Middle frontal gyrus (tissue), 1 donor: Measurements from ENCODE around the gene HERC5.
"Not testable (repeated sequence)": the region's sequence is repeated elsewhere in the genome, so short reads cannot be mapped to it uniquely, and the experiment has no call there.

Experiments used
- DNase-seq: peaks from one replicate; pipeline ENCODE4 v3.0.0-alpha.2; 2015; ENCODE audit warnings: low spot score; ENCODE audit errors: extremely low spot score

Gene HERC5

DNA sequence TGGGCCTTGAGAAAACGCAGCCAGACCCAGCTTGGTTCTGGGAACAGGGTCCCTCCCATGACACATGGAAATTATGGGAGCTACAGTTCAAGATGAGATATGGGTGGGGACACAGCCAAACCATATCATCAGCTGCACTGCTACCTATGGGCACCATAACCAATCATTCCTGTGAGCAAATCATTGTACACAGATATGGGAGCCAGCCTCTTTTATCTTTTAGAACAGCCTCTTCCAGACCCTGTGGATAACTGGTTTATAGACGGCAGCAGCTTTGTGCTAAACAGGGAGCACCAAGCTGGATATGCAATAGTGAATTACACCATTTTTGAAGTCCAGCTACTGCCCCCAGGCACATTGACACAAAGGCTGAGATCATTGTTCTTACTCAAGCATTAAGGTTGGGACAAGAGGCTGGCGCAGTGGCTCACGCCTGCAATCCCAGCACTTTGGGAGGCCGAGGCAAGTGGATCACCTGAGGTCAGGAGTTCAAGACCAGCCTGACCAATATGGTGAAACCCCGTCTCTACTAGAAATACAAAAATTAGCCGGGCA, 8.6 kb upstream of the HERC5 start:
- DNase-seq = not testable (repeated sequence)

DNA sequence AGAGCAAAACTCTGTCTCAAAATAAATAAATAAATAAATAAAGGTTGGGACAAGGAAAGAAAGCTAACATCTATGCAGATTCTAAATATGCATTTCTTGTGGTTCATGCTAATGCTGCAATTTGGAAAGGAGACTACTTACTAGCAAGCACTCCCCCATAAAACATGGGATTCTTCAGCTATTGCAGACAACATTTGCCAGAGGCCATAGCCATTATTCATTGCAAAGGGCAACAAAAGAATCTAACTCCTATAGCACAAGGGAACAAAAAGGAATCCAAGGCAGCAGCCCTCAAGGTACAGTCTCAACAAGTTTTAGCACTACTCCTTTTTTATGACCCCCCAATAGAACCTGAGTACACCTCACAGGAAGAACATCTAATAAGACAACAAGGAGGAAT, 8.0 kb upstream of the HERC5 start:
- no peak for DNase-seq

DNA sequence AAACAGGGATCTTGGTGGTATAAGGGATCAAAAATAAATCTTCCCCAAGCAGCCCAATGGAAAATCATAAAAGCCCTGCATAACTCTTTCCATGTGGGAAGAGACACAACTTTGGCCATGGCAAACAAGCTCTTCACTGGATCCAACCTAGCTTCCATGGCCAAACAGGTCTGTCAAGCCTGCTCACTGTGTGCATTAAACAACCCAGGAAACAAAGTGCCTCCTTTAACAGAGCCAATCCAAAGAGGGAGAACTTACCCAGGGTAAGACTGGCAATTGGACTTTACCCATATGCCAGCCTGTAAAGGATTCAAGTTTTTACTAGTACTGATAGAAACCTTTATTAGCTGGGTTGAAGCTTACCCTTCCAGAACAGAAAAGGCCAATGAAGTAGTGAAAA, 7.6 kb upstream of the HERC5 start:
- no peak for DNase-seq

DNA sequence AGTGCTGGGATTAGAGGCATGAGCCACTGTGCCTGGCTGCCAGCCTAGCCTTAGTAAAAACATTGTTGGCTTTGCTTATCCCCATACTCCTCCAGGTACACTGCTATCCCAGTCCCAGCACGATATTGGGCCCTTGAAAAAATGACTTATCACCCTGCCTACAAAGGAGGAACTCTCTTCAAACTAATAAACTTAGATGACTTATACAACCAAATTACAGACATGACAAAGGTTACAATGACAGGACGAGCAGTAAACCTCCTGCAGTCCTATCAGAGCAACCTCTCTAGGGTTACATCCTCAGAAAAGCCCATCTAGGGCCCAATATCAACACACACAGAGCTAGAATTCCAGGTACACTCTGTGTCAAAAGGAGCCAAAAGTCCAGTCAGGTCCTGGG, 5.7 kb upstream of the HERC5 start:
- DNase-seq = no peak

DNA sequence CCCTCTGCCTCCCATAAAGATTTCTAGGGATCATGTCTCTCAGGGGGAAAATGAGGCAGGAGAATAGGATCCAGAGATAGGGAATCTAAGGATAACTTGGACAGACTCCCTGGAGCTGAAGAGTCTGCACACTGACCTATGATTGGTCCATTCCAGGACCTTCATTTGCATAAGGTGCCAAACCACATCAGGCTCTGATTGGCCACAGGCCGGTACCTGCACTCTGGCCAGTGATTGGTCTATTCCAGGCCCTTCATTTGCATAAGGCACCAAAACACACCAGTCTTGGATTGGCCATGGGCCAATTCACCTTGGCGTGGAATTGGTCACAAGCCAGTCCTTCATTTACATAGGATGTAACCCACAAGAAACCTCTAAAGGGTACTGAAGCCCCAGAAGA, 4.0 kb upstream of the HERC5 start:
- DNase-seq = no peak

DNA sequence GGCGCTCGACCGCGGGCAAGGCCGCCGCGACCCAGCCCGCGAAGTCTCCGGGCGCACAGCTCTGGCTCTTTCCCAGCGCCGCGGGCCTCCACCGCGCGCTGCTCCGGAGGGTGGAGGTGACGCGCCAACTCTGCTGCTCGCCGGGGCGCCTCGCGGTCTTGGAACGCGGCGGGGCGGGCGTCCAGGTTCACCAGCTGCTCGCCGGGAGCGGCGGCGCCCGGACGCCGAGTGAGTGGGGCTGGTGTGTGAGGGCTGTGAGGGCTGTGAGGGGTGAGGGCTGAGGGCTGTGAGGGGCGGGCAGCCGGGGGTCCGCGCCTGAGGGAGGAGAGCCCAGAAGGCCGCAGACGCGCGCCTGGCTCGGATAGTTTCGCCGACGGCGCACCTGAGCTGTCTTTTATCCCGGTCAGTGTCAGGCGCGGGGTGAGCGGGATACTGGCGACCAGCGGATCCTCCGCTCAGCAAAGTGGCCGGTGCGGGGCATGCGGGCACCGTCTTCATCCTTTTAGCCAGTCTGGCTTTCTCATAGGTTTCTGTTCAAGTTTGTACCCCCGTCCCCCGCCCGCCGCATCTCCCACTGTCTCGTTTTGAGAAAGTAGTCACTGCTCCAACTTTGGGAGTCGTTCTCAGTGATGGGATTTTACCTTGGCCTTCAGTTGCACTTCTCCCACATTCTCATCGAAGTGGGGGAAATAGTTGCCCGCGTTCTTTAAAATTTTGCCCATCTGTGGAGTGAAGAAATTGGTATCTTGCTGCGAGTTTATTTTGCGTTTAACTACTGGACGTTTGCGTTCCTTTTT, 586 bp downstream of the HERC5 start:
- DNase-seq = no peak

DNA sequence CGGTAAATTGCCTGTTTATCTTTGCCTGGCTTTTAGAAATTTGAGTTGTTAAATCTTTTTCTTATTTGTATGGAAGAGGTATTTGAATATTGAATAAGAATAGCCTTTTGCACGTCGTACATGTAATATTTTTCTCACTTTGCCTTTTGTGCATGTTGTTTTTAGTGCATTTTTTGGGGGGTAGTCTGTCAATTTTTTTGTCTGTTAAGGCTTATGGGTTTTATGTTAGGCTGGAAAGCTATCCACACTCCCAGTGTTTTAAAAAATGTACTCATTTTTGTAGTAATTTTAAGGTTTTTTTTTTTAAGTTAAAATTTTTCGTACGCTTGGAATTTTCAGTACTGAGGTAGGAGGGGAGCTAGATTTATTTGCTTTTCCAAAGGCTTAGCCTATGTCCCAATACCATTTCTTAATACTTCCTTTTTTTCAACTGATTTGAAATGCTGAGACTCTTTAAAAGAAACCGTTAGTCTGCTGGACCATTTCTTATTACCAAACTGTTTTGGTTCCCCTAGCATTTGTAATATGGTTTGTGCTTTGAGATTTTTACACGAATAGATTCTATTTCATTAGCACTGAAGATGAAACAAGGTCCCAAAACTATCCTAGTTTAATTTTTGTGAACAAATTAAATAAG, 1.3 kb downstream of the HERC5 start:
- DNase-seq = no peak

DNA sequence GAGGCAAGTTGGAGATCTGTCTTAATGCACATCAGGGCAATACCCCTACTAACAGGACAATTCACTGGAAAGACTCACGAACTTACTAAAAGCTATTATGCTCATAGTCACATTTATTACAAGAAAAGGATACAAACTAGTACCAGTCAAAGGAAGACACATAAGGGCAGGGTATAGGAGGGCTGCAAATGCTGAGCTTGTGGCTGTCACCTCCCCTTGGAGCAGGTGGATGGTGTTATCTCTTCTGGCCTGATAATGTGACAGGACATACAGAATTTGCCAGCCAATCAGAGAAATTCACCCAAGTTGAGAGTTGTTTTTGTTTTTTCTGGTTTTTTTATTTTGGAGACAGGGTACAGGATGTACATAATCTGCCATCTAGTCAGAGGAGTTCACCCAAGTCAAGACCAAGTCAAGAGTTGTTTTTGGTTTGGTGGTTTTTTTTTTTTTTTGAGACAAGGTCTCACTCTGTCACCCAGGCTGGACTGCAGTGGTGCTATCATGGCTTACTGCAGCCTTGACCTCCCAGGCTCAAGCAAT, 8.8 kb downstream of the HERC5 start:
- DNase-seq = no peak

DNA sequence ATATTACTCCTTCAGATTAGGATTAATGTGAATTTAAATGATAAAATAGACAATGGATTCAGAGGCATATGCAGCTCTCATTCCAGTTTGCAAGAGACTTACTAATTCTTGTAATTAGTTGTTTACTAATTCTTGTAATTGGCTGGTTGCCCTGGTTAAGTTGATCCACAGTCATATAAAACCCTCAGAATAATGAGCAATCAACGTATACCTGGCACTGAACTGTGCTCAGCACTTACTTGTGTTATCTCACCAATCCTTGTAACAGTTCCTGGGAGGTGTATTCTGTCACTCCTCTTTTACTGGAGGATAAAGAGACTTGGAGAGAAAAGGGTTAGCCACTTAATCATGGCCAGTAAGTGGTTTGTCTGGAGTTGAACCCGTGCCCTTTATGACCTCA, 10.5 kb downstream of the HERC5 start:
- DNase-seq = no peak

DNA sequence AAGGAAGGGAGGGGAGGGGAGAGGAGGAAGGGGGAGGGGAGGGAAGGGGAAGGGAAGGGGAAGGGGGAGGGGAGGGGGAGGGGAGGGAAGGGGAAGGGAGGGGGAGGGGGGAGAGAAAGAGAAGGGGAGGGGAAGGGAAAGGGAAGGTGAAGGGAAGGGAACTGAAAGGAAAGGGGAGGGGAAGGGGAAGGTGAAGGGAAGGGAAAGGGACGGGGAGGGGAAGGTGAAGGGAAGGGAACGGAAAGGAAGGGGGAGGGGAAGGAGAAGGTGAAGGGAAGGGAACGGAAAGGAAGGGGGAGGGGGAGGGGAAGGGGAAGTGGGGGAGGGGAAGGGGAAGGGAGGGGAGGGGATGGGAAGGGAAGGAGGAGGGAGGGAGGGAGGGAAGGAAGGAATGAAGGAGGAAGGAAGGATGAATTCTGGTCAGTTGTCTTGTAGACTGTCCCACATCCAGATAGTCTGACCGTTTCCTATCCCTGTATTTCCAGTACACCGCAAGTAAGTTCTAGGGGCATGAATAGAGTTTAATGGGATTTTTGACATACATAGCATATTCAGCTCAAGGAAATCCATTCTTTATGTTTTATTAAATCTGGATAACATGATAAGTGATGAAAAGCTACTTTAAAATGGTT, 20.4 kb downstream of the HERC5 start:
- no peak for DNase-seq

DNA sequence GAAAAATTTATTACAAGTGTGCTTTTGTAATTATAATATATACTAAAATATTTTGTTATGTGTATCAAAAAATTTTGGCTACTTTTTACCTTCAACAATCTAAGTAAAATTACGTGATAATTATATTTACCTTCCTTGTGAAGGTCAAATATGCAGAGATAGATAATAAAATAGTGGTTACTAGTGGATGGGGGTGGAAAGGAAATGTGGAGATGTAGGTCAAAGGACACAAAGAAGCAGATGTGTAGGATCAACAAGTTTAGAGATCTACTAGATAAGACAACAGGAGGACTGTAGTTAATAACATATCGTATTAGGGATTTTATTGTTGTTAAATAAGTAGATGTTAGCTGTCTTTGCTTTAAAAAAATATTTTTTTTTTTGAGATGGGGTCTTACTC, 21.3 kb downstream of the HERC5 start:
- DNase-seq = no peak

DNA sequence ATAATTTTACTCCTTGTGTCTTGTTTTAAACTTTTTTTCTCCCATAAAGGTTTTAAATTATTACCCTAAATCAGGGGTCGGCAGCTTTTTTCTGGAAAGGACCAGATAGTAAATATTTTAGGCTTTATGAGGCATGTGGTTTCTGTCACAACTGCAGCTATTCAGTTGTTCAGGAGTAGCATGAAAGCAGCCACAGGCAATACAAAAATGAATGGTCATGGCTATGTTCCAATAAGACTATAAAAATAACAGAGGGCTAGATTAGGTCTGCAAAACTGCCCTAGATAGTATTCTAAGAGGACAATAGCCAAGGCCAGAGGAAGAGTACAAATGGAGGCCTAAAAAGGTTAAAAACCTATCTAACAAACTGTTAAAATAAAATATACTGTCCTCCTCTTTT, 24.6 kb downstream of the HERC5 start:
- DNase-seq = no peak

DNA sequence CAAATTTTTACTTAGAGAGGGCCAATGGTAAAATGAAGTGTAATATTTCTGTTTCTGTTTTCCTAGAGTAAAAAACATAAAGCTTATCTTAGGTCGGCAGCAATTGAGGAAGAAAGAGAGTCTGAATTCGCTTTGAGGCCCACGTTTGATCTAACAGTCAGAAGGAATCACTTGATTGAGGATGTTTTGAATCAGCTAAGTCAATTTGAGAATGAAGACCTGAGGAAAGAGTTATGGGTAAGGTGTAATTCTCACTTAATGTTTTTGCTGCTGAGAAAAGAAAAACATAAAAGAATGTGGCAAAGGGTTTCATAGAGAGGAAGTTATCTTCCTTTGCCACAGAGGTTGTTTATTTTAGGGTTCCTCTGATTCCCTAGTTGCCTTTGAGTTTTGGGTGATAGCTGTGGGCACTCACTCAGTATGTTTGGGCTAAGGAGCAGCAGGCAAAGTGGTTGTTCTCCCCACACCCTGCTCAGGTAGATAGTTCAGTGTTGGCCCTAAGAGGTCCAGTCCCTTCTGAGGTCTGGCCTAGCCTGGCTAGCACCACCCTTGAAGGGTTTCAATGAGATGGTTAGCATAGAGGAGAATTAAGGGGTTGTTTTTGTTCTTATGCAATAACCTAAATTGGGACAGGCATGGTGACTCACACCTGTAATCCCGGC, 32.3 kb downstream of the HERC5 start:
- DNase-seq = no peak

DNA sequence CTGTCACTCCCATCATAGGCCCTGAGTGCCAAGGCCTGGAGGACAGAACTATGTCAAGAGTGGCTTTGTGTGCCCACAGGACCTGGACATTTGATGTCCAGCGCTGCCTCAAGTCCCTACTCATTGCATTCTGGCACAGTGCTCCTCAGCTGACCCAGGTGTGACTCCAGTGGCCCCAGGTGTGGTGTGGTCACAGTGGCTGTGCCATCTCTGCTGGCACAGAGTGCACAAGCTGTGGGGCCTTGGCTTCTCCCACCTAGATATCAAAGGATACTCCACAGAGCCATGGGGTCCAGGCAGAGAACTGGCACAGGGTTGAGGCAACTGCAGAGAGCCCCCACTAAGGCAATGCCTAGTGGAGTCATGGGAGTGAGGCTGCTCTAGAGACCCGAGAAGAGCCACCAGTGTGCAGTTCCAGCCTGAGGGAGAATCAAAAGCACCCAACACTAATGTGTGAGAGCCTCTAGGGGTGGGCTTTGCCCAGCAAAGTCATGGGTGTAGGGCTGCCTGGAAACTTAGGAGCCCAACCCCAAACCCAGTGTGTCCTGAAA, 41.0 kb downstream of the HERC5 start:
- DNase-seq = no peak

DNA sequence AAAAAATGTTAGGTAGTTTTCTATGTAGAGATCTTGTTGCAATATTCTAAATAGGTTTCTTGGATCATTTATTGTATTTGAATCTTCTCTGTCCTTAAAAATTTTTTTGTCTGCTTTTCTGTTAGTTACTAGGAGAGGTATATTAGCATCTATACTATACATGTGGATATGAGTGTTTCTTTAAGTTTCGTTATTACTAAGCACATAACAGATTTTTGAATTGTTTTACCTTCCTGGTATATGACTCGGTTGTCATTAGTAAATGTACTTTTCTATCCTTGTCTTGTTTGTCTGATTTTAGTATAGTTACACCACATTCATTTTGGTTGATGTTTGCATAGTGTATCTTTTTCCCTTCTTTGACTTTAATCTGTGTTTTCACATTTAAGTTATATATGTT, 46.4 kb downstream of the HERC5 start:
- DNase-seq = no peak

DNA sequence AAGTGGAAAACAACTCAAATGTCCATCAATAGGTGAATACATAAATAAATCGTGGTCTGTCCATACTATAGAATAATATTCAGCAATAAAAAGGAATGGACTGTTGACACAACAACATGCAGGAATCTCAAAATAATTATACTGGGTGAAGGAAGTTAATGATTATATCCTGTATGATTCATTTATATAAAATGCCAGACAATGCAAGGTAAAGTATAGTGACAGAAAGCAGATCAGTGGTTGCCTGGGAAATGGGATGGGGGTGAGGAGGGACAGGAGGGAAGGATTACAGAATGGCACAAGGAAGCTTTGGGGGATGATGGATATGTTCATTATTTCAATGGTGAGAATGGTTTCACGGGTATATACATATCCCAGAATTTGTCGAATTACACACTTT, 54.3 kb downstream of the HERC5 start:
- DNase-seq = no peak

DNA sequence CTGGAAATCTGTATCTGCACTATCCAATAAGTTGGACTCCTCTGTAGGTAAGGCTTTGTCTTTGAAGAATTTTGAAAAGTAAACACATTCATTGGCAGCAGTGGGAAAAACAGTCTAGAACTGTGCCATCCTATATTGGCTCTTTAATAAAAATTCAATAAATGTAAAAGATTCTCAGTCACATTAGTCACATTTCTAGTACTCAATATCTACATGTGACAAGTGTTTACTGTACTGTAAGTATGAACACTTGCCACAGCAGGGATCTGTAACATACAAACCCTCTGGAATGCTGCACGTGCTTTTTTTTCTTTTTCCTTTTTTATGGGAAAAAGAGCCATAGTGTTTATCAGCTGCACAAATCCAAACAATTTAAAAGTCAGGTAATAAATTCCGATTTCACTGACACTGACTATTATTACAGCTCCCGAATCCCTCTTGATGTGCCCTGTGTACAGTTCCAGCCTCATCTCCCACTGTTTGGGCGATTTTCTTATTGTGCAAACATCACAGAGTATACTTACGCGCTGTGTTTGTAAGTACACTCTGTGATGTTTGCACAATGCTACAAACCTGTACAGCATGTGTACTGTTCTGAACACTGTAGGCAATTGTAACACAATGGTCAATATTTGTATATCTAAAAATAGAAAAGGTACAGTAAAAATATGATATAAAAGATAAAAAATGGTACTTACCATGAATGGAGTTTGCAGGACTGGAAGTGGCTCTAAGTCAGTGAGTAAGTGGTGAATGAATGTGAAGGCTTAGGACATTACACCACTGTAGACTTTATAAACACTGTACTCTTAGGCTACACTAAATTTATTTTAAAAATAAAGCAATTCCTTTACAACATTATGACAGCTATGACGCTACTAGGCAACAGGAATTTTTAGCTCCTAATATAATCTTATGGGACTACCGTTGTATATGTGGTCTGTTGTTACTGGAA, 57.9 kb downstream of the HERC5 start:
- no peak for DNase-seq

DNA sequence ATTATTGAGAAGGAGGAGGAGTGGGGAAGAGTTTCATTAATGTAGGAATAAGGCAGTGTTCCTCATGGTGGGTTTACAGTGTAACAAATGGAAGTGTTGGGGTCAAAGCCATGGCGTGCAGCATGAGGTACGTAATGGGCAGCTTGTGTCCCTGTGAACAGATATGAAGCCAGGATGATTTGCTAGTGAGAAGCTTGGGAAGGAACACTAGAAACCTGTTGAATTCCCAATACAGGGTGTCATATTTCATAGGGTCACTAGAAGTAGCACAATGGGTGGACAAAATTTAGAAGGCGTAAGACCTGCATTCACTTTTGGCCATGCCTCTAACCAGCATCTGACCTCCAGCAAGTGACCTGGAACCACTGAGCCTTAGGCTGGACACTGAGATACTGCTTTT, 59.8 kb downstream of the HERC5 start:
- DNase-seq = no peak

DNA sequence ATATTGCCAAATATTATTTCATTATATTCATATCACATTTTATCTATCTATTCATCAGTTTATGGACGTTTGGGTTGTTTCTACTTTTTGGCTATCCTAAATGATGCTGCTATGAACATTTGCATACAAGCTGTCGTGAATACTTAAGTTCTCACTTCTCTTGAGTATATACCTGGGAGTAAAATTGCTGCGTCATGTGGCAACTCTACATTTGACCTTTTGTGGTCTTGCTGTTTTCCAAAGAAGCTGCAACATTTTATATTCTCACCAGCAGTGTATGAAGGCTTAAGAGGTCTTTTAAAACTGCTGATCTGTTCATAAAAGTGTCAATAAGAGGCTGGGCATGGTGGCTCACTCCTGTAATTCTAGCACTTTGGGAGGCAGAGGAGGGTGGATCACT, 60.9 kb downstream of the HERC5 start:
- DNase-seq = no peak

DNA sequence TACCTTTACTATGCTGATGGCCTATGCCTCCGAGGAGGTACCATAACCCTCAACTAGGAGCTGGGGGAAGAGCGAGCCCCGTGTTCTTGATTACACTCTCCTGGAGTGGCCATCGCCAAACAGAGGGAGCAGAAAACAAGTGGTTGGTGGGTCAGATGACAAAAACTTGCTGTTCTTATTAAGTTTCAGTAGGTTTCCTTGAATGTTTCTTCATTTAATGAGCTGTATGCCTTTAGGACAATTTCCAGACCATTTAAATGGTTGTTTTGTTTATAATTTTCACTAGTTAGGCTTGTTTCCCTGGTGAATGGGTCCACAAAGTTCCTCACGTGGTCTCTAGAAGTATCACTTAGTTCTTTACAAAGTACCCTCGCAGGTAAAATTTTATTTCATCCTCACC, 62.0 kb downstream of the HERC5 start:
- DNase-seq = no peak
